GM21526 (cell line): ENCODE results near the gene ICA1.

Experiments
- ATAC-seq: cut with Tn5 transposase; IDR thresholded peaks from one replicate; pipeline ENCODE4 v1.9.1; 2021; ENCODE audit warnings: moderate library complexity; ENCODE audit not compliant: unreplicated experiment, low FRiP score

The ICA1 gene

GRCh38 chr7:8168336-8168735 lies 93.6 kb downstream of the ICA1 start:
- no peak for ATAC-seq

- no peak for ATAC-seq
Measured at GRCh38 chr7:8165150-8165549, 96.8 kb downstream of the ICA1 start.

GRCh38 chr7:8162181-8162580 lies 99.8 kb downstream of the ICA1 start:
- no peak for ATAC-seq

- no peak for ATAC-seq
Measured at GRCh38 chr7:8161364-8161828, 100.6 kb downstream of the ICA1 start.

- no peak for ATAC-seq
Measured at GRCh38 chr7:8160779-8161345, 101.1 kb downstream of the ICA1 start.

GRCh38 chr7:8160250-8160649 lies 101.7 kb downstream of the ICA1 start:
- ATAC-seq: no peak

- no peak for ATAC-seq
Measured at GRCh38 chr7:8159595-8159994, 102.4 kb downstream of the ICA1 start.

- ATAC-seq: no peak
Measured at GRCh38 chr7:8157296-8157695, 104.7 kb downstream of the ICA1 start.

GRCh38 chr7:8155836-8156235 lies 106.1 kb downstream of the ICA1 start:
- no peak for ATAC-seq

GRCh38 chr7:8154272-8154671 lies 107.7 kb downstream of the ICA1 start:
- ATAC-seq: no peak

GRCh38 chr7:8152489-8153192 lies 109.3 kb downstream of the ICA1 start:
- no peak for ATAC-seq

GRCh38 chr7:8151161-8151725 lies 110.7 kb downstream of the ICA1 start:
- ATAC-seq: no peak

GRCh38 chr7:8149222-8149621 lies 112.7 kb downstream of the ICA1 start:
- ATAC-seq: no peak

GRCh38 chr7:8147760-8148463 lies 114.1 kb downstream of the ICA1 start:
- ATAC-seq: no peak

GRCh38 chr7:8146788-8147413 lies 115.1 kb downstream of the ICA1 start:
- no peak for ATAC-seq

GRCh38 chr7:8146106-8146787 lies 115.7 kb downstream of the ICA1 start:
- ATAC-seq: no peak

GRCh38 chr7:8144856-8145255 lies 117.1 kb downstream of the ICA1 start:
- ATAC-seq: no peak

GRCh38 chr7:8143151-8143874 lies 118.7 kb downstream of the ICA1 start:
- ATAC-seq: peak; percentile 49

GRCh38 chr7:8142477-8142876 lies 119.5 kb downstream of the ICA1 start:
- no peak for ATAC-seq

GRCh38 chr7:8141070-8141469 lies 120.9 kb downstream of the ICA1 start:
- ATAC-seq: no peak
